Fibroblast of villous mesenchyme (primary cell): Measurements from ENCODE around the gene SPO11. TPM values are rescaled to one million over a fixed set of nuclear protein-coding genes. Genes with fewer than 3 reads are reported as not detected.
A peak's percentile ranks its signal among the peaks of the same experiment; 100 is the strongest.

ENCODE experiments used
- DNase-seq: peaks from one replicate; pipeline ENCODE4 v3.0.0-alpha.2; 2010; ENCODE audit warnings: low read depth
- H3K4me3 ChIP-seq: 2 replicates; pipeline ENCODE4 v1.5.1; 2011; ENCODE audit warnings: low read depth, mild to moderate bottlenecking, low read length
- CTCF ChIP-seq: IDR thresholded peaks from 2 replicates; pipeline ENCODE4 v1.5.1; 2012; ENCODE audit warnings: low read depth, mild to moderate bottlenecking, low read length; ENCODE audit not compliant: insufficient read depth
- small RNA-seq: library from RNA; depleted of rRNA; stranded (forward); fragments of <200 nt; gene quantifications from one replicate; pipeline ENCODE3, GENCODE V24; 2012
- total RNA-seq: library from RNA; depleted of rRNA; stranded (reverse); fragments of >200 nt; gene quantifications from 2 replicates; pipeline ENCODE4 v1.2.3, GENCODE V29; 2012

The SPO11 gene
- total RNA-seq, 1 donor = not detected

GRCh38 chr20:57390604-57391438, 61.2 kb downstream of the SPO11 start, which contains the start of gene RBM38:
TSS of gene RBM38 (plus strand) at chr20:57391396. CDS start at chr20:57391582, 186 bp downstream.
- peak; percentile 57 for DNase-seq
- TF ChIP-seq CTCF = no peak
- peak within 1 kb of the TSS; percentile 71 for H3K4me3 ChIP-seq

- no peak for TF ChIP-seq CTCF
- DNase-seq = no peak
Observed at GRCh38 chr20:57391439-57392301, 62.1 kb downstream of the SPO11 start.

GRCh38 chr20:57392512-57393271, 63.1 kb downstream of the SPO11 start:
- no peak for DNase-seq
- no peak for TF ChIP-seq CTCF
- H3K4me3 ChIP-seq = peak overlapping the region; percentile 56

More at GRCh38 chr20:57391439-57392301, 62.1 kb downstream of the SPO11 start:
- peak overlapping the region; percentile 71 for H3K4me3 ChIP-seq

Small RNA genes within 50 kb of the gene (small RNA-seq; reads per million reads assigned to genes)
- gene MIR4325 (not detected), gene RF00019 (not detected), gene RPL39P39 (not detected)

Other genes starting within 250 kb of the SPO11 start
- gene BMP7, start 63.2 kb upstream of the SPO11 start, total RNA-seq = not detected in 2 replicates
- 26.7 and 28.5 TPM in 2 replicates for gene RAE1, start 21.5 kb downstream of the SPO11 start, total RNA-seq
- 5.2 and 8.2 TPM in 2 replicates for gene RBM38, start 61.6 kb downstream of the SPO11 start, total RNA-seq
- gene CTCFL, start 195.3 kb downstream of the SPO11 start, total RNA-seq = not detected in 2 replicates
- not detected in 2 replicates for gene PCK1, start 231.3 kb downstream of the SPO11 start, total RNA-seq